H9 (cell line): Measurements from ENCODE around the gene PDE5A. TPM values are rescaled to one million over a fixed set of nuclear protein-coding genes. Genes with fewer than 3 reads are reported as not detected.
A peak's percentile ranks its signal among the peaks of the same experiment; 100 is the strongest.

Experiments used
- DNase-seq: peaks from one replicate; pipeline ENCODE4 v3.0.0-alpha.2; 2017
- H2AFZ ChIP-seq: one replicate; pipeline ENCODE4 v1.6.1; 2013; ENCODE audit warnings: mild to moderate bottlenecking, low read length, control low read depth, moderate library complexity
- H2AK5ac ChIP-seq: 2 replicates; pipeline ENCODE4 v1.6.1; 2013; ENCODE audit warnings: low read length, control low read depth, mixed read lengths; ENCODE audit not compliant: insufficient read length
- H2BK120ac ChIP-seq: one replicate; pipeline ENCODE4 v1.6.1; 2013; ENCODE audit warnings: low read depth, mild to moderate bottlenecking, low read length, control low read depth, inconsistent platforms; ENCODE audit not compliant: poor library complexity, severe bottlenecking
- H2BK12ac ChIP-seq: 2 replicates; pipeline ENCODE4 v1.6.1; 2013; ENCODE audit warnings: low read length, control low read depth, mixed read lengths, low read depth; ENCODE audit not compliant: insufficient read length
- H2BK15ac ChIP-seq: 2 replicates; pipeline ENCODE4 v1.6.1; 2013; ENCODE audit warnings: low read depth, low read length, control low read depth
- H2BK20ac ChIP-seq: one replicate; pipeline ENCODE4 v1.6.1; 2013; ENCODE audit warnings: low read depth, mild to moderate bottlenecking, low read length, control low read depth, inconsistent platforms; ENCODE audit not compliant: poor library complexity, severe bottlenecking
- H2BK5ac ChIP-seq: 2 replicates; pipeline ENCODE4 v1.6.1; 2013; ENCODE audit warnings: low read length, control low read depth, mixed read lengths; ENCODE audit not compliant: insufficient read length
- H3K14ac ChIP-seq: 2 replicates; pipeline ENCODE4 v1.6.1; 2013; ENCODE audit warnings: low read length, control low read depth; ENCODE audit not compliant: insufficient read depth
- H3K18ac ChIP-seq: 2 replicates; pipeline ENCODE4 v1.6.1; 2013; ENCODE audit warnings: low read depth, mild to moderate bottlenecking, mixed read lengths, low read length, control low read depth; ENCODE audit not compliant: insufficient read length
- H3K23ac ChIP-seq: 2 replicates; pipeline ENCODE4 v1.6.1; 2013; ENCODE audit warnings: low read length, control low read depth, mixed read lengths, low read depth; ENCODE audit not compliant: insufficient read length
- H3K23me2 ChIP-seq: 2 replicates; pipeline ENCODE4 v1.6.1; 2013; ENCODE audit warnings: low read depth, mild to moderate bottlenecking, mixed read lengths, low read length, control low read depth; ENCODE audit not compliant: insufficient read length, poor library complexity, severe bottlenecking
- H3K27ac ChIP-seq: 2 replicates; pipeline ENCODE4 v1.5.1; 2013; ENCODE audit warnings: low read length, control low read depth, mixed read lengths, low read depth; ENCODE audit not compliant: insufficient read length
- H3K27me3 ChIP-seq: 2 replicates; pipeline ENCODE4 v1.6.1; 2013; ENCODE audit warnings: low read length, control low read depth, inconsistent platforms; ENCODE audit not compliant: insufficient read depth
- H3K4ac ChIP-seq: 2 replicates; pipeline ENCODE4 v1.6.1; 2013; ENCODE audit warnings: low read depth, mild to moderate bottlenecking, control low read depth, inconsistent platforms, low read length, moderate library complexity
- H3K4me1 ChIP-seq: 2 replicates; pipeline ENCODE4 v1.6.1; 2013; ENCODE audit warnings: low read length, control low read depth, inconsistent platforms; ENCODE audit not compliant: insufficient read depth
- H3K4me2 ChIP-seq: 2 replicates; pipeline ENCODE4 v1.6.1; 2013; ENCODE audit warnings: low read length, control low read depth, mixed read lengths; ENCODE audit not compliant: insufficient read length, insufficient read depth
- H3K56ac ChIP-seq: 2 replicates; pipeline ENCODE4 v1.6.1; 2013; ENCODE audit warnings: low read depth, mild to moderate bottlenecking, mixed read lengths, low read length, control low read depth; ENCODE audit not compliant: insufficient read length
- H3K79me1 ChIP-seq: 2 replicates; pipeline ENCODE4 v1.6.1; 2013; ENCODE audit warnings: low read depth, mild to moderate bottlenecking, moderate library complexity, low read length, control low read depth, inconsistent platforms; ENCODE audit not compliant: insufficient read depth, poor library complexity, severe bottlenecking
- H3K79me2 ChIP-seq: 2 replicates; pipeline ENCODE4 v1.6.1; 2013; ENCODE audit warnings: low read length, control low read depth, inconsistent platforms; ENCODE audit not compliant: insufficient read depth
- H3K9ac ChIP-seq: 2 replicates; pipeline ENCODE4 v1.6.1; 2013; ENCODE audit warnings: low read length, control low read depth, mixed read lengths; ENCODE audit not compliant: insufficient read length; ENCODE audit errors: extremely low read depth
- H3K9me3 ChIP-seq: one replicate; pipeline ENCODE4 v1.6.1; 2013; ENCODE audit warnings: low read depth, low read length, inconsistent platforms; ENCODE audit not compliant: control insufficient read depth
- H3T11ph ChIP-seq: one replicate; pipeline ENCODE4 v1.6.1; 2013; ENCODE audit warnings: mild to moderate bottlenecking, low read length, control low read depth, inconsistent platforms
- H4K20me1 ChIP-seq: one replicate; pipeline ENCODE4 v1.6.1; 2013; ENCODE audit not compliant: control insufficient read depth, insufficient read length, insufficient read depth
- H4K5ac ChIP-seq: 2 replicates; pipeline ENCODE4 v1.6.1; 2013; ENCODE audit warnings: low read depth, mild to moderate bottlenecking, mixed read lengths, low read length, control low read depth; ENCODE audit not compliant: insufficient read length
- H4K8ac ChIP-seq: replicated peaks from 2 replicates; pipeline ENCODE4 v1.6.1; 2013; ENCODE audit warnings: low read length, control low read depth, mixed read lengths, low read depth; ENCODE audit not compliant: insufficient read length
- H4K91ac ChIP-seq: 2 replicates; pipeline ENCODE4 v1.6.1; 2013; ENCODE audit warnings: low read depth, mild to moderate bottlenecking, moderate library complexity, mixed read lengths, low read length, control low read depth; ENCODE audit not compliant: insufficient read length
- H3K27ac Mint-ChIP-seq, 3 experiments: 2 replicates in 2 of 3; 3 replicates in 1 of 3; pipeline ENCODE4 v1.8.0; 2020 to 2021; ENCODE audit warnings: mixed read lengths in 3 of 3, mild to moderate bottlenecking in 1 of 3, moderate library complexity in 1 of 3
- H3K27me3 Mint-ChIP-seq: 2 replicates; pipeline ENCODE4 v1.8.0; 2021; ENCODE audit warnings: low read depth, mild to moderate bottlenecking, moderate library complexity, mixed read lengths
- H3K36me3 Mint-ChIP-seq, 3 experiments: 2 replicates in 2 of 3; 3 replicates in 1 of 3; pipeline ENCODE4 v1.8.0; 2020 to 2021; ENCODE audit warnings: low read depth in 3 of 3, mixed read lengths in 3 of 3; ENCODE audit not compliant: insufficient read depth in 1 of 3
- H3K4me1 Mint-ChIP-seq, 2 experiments: 2 replicates each; pipeline ENCODE4 v1.8.0; 2020; ENCODE audit warnings: mixed read lengths in 2 of 2
- H3K4me3 Mint-ChIP-seq, 2 experiments: 2 replicates in 1 of 2; 3 replicates in 1 of 2; pipeline ENCODE4 v1.8.0; 2020 to 2021; ENCODE audit warnings: mild to moderate bottlenecking in 2 of 2, mixed read lengths in 2 of 2, moderate library complexity in 1 of 2
- H3K9me3 Mint-ChIP-seq, 2 experiments: 2 replicates in 1 of 2; 3 replicates in 1 of 2; pipeline ENCODE4 v1.8.0; 2020; ENCODE audit warnings: mild to moderate bottlenecking in 2 of 2, mixed read lengths in 2 of 2, moderate library complexity in 1 of 2
- WGBS: extraction: QIAGEN DNeasy Blood & Tissue Kit; methylation state at CpG from one replicate; pipeline ENCODE4 v1.1.7; 2013; ENCODE audit warnings: missing lambda C conversion rate, low lambda C conversion rate, mixed read lengths; ENCODE audit not compliant: insufficient read length; ENCODE audit errors: extremely low coverage; 5-methylcytosine and 5-hydroxymethylcytosine counted together
- total RNA-seq: library from RNA; stranded (reverse); gene quantifications from 2 replicates; pipeline ENCODE4 v1.2.1, GENCODE V29; 2021
- TF ChIP-seq, protein P1 (sequence below): fragments of 200-600 bp; sonication (generic); conservative IDR thresholded peaks from 3 replicates; pipeline ENCODE4 v1.8.0; 2021; ENCODE audit warnings: antibody characterized with exemption, mild to moderate bottlenecking

PDE5A gene
- total RNA-seq, 1 experiment from 2014 or later = 15.7 TPM

DNA sequence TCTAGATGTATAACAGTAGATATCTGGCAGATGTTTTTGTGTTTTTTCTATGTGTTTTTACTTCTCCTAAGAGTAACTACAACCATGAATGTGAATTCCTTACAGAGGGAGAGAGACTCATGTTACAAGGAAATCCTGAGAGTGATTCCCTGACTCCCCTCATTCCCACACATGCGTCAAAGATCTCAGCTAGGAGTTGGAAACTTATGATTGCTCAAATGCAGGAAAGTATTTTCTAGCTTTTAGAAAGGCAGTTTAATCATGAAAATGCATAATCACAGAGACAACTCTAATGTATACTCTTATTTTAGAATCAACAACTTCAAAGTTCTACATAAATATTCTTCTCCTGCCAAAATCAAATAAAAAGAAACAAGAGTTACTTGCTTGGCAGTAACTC lies 121.8 kb downstream of the PDE5A start:
- no CpG with 5 or more reads among the region's 1 CpG for WGBS
- Histone ChIP-seq H3K79me1 (no peaks in the 10 kb centered on the region), H3K4me2 (no peak overlapping the region)

More for the DNA sequence above, 121.8 kb downstream of the PDE5A start:
- Histone ChIP-seq H3T11ph (no peak overlapping the region), H4K5ac (no peak overlapping the region), H2BK20ac (no peak overlapping the region), H3K27ac (no peak overlapping the region), H4K20me1 (no peaks in the 10 kb centered on the region), H3K14ac (no peak overlapping the region), H4K91ac (no peak overlapping the region), H3K18ac (no peak overlapping the region), H2BK120ac (no peak overlapping the region), H3K9ac (no peak overlapping the region), H3K23ac (no peak overlapping the region), H3K27me3 (no peaks in the 10 kb centered on the region), H3K23me2 (no peaks in the 10 kb centered on the region), H2AFZ (no peak overlapping the region), H2BK15ac (no peak overlapping the region), H3K4me1 (no peaks in the 10 kb centered on the region), H3K4ac (no peak overlapping the region), H2BK5ac (no peak overlapping the region), H3K79me2 (no peaks in the 10 kb centered on the region), H4K8ac (no peak overlapping the region), H2BK12ac (no peak overlapping the region), H3K9me3 (no peaks in the 10 kb centered on the region), H3K56ac (no peak overlapping the region), H2AK5ac (no peak overlapping the region)
- Mint-ChIP-seq H3K36me3 (peaks cover 6 to 31% (median 16%) of the 10 kb centered on the region in 3 experiments; a peak in 6 of 7 replicates), H3K27me3 (no peaks in the 10 kb centered on the region), H3K27ac (0 out of 7 replicates have a peak overlapping the region, but pooled peaks of 1 of the 3 experiments have one; percentile 21), H3K9me3 (no peaks in the 10 kb centered on the region), H3K4me1 (no peaks in the 10 kb centered on the region), H3K4me3 (no peak overlapping the region)
- DNase-seq = no peak
- TF ChIP-seq, protein P1, sequence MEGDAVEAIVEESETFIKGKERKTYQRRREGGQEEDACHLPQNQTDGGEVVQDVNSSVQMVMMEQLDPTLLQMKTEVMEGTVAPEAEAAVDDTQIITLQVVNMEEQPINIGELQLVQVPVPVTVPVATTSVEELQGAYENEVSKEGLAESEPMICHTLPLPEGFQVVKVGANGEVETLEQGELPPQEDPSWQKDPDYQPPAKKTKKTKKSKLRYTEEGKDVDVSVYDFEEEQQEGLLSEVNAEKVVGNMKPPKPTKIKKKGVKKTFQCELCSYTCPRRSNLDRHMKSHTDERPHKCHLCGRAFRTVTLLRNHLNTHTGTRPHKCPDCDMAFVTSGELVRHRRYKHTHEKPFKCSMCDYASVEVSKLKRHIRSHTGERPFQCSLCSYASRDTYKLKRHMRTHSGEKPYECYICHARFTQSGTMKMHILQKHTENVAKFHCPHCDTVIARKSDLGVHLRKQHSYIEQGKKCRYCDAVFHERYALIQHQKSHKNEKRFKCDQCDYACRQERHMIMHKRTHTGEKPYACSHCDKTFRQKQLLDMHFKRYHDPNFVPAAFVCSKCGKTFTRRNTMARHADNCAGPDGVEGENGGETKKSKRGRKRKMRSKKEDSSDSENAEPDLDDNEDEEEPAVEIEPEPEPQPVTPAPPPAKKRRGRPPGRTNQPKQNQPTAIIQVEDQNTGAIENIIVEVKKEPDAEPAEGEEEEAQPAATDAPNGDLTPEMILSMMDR = no peak
